HepG2 (cell line): ENCODE results near the gene AXIN2.

Experiments
- HCFC1 ChIP-seq: fragments of 150-350 bp; IDR thresholded peaks from 2 replicates; pipeline ENCODE4 v1.6.1; 2014; ENCODE audit warnings: low read depth, low read length
- TF ChIP-seq, protein P1 (sequence below): sonication (generic); formaldehyde crosslinking; IDR thresholded peaks from 2 replicates; pipeline ENCODE4 v1.5.0; 2020; ENCODE audit warnings: mild to moderate bottlenecking, missing genetic modification reagents, moderate library complexity

DNA sequence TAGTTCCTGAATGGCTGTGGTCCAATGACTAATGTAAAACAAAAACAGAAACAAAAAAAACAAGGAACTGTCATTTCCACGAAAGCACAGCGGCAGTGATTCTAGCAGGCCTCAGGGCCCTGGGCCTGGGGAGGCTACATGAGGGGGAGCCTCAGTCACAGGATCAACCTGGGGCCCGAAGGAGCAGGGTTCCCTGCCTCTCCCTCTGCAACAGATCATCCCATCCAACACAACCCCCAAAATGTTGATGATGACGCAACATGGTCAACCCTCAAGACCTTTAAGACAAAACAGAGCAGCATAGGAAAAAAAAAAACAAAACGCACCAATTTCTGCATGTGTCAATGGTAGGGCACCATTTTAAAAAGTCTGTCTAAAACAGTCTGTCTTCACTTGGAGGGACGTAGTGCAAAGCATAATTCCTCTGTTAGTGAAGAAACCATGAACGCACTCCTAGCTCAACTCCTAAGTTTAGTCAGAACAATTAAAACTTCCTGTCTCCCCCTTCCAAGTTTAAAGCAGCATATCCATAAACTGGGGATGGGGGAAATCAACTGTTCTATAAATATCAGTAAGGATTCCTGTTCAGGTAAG, 32.3 kb downstream of the AXIN2 start:
- no peak for TF ChIP-seq HCFC1
- TF ChIP-seq, protein P1, sequence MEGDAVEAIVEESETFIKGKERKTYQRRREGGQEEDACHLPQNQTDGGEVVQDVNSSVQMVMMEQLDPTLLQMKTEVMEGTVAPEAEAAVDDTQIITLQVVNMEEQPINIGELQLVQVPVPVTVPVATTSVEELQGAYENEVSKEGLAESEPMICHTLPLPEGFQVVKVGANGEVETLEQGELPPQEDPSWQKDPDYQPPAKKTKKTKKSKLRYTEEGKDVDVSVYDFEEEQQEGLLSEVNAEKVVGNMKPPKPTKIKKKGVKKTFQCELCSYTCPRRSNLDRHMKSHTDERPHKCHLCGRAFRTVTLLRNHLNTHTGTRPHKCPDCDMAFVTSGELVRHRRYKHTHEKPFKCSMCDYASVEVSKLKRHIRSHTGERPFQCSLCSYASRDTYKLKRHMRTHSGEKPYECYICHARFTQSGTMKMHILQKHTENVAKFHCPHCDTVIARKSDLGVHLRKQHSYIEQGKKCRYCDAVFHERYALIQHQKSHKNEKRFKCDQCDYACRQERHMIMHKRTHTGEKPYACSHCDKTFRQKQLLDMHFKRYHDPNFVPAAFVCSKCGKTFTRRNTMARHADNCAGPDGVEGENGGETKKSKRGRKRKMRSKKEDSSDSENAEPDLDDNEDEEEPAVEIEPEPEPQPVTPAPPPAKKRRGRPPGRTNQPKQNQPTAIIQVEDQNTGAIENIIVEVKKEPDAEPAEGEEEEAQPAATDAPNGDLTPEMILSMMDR (CRISPR knock-in tag): no peak
